H9 (cell line): ENCODE data around the gene PPM1H. TPM values are rescaled to one million over a fixed set of nuclear protein-coding genes. Genes with fewer than 3 reads are reported as not detected.

Experiments
- DNase-seq: peaks from one replicate; pipeline ENCODE4 v3.0.0-alpha.2; 2017
- H2AFZ ChIP-seq: one replicate; pipeline ENCODE4 v1.6.1; 2013; ENCODE audit warnings: mild to moderate bottlenecking, low read length, control low read depth, moderate library complexity
- H2AK5ac ChIP-seq: 2 replicates; pipeline ENCODE4 v1.6.1; 2013; ENCODE audit warnings: low read length, control low read depth, mixed read lengths; ENCODE audit not compliant: insufficient read length
- H2BK120ac ChIP-seq: one replicate; pipeline ENCODE4 v1.6.1; 2013; ENCODE audit warnings: low read depth, mild to moderate bottlenecking, low read length, control low read depth, inconsistent platforms; ENCODE audit not compliant: poor library complexity, severe bottlenecking
- H2BK12ac ChIP-seq: 2 replicates; pipeline ENCODE4 v1.6.1; 2013; ENCODE audit warnings: low read length, control low read depth, mixed read lengths, low read depth; ENCODE audit not compliant: insufficient read length
- H2BK15ac ChIP-seq: 2 replicates; pipeline ENCODE4 v1.6.1; 2013; ENCODE audit warnings: low read depth, low read length, control low read depth
- H2BK20ac ChIP-seq: one replicate; pipeline ENCODE4 v1.6.1; 2013; ENCODE audit warnings: low read depth, mild to moderate bottlenecking, low read length, control low read depth, inconsistent platforms; ENCODE audit not compliant: poor library complexity, severe bottlenecking
- H2BK5ac ChIP-seq: 2 replicates; pipeline ENCODE4 v1.6.1; 2013; ENCODE audit warnings: low read length, control low read depth, mixed read lengths; ENCODE audit not compliant: insufficient read length
- H3K14ac ChIP-seq: 2 replicates; pipeline ENCODE4 v1.6.1; 2013; ENCODE audit warnings: low read length, control low read depth; ENCODE audit not compliant: insufficient read depth
- H3K18ac ChIP-seq: 2 replicates; pipeline ENCODE4 v1.6.1; 2013; ENCODE audit warnings: low read depth, mild to moderate bottlenecking, mixed read lengths, low read length, control low read depth; ENCODE audit not compliant: insufficient read length
- H3K23ac ChIP-seq: 2 replicates; pipeline ENCODE4 v1.6.1; 2013; ENCODE audit warnings: low read length, control low read depth, mixed read lengths, low read depth; ENCODE audit not compliant: insufficient read length
- H3K23me2 ChIP-seq: 2 replicates; pipeline ENCODE4 v1.6.1; 2013; ENCODE audit warnings: low read depth, mild to moderate bottlenecking, mixed read lengths, low read length, control low read depth; ENCODE audit not compliant: insufficient read length, poor library complexity, severe bottlenecking
- H3K27ac ChIP-seq: 2 replicates; pipeline ENCODE4 v1.5.1; 2013; ENCODE audit warnings: low read length, control low read depth, mixed read lengths, low read depth; ENCODE audit not compliant: insufficient read length
- H3K27me3 ChIP-seq: 2 replicates; pipeline ENCODE4 v1.6.1; 2013; ENCODE audit warnings: low read length, control low read depth, inconsistent platforms; ENCODE audit not compliant: insufficient read depth
- H3K4ac ChIP-seq: 2 replicates; pipeline ENCODE4 v1.6.1; 2013; ENCODE audit warnings: low read depth, mild to moderate bottlenecking, control low read depth, inconsistent platforms, low read length, moderate library complexity
- H3K4me1 ChIP-seq: 2 replicates; pipeline ENCODE4 v1.6.1; 2013; ENCODE audit warnings: low read length, control low read depth, inconsistent platforms; ENCODE audit not compliant: insufficient read depth
- H3K4me2 ChIP-seq: 2 replicates; pipeline ENCODE4 v1.6.1; 2013; ENCODE audit warnings: low read length, control low read depth, mixed read lengths; ENCODE audit not compliant: insufficient read length, insufficient read depth
- H3K56ac ChIP-seq: 2 replicates; pipeline ENCODE4 v1.6.1; 2013; ENCODE audit warnings: low read depth, mild to moderate bottlenecking, mixed read lengths, low read length, control low read depth; ENCODE audit not compliant: insufficient read length
- H3K79me1 ChIP-seq: 2 replicates; pipeline ENCODE4 v1.6.1; 2013; ENCODE audit warnings: low read depth, mild to moderate bottlenecking, moderate library complexity, low read length, control low read depth, inconsistent platforms; ENCODE audit not compliant: insufficient read depth, poor library complexity, severe bottlenecking
- H3K79me2 ChIP-seq: 2 replicates; pipeline ENCODE4 v1.6.1; 2013; ENCODE audit warnings: low read length, control low read depth, inconsistent platforms; ENCODE audit not compliant: insufficient read depth
- H3K9ac ChIP-seq: 2 replicates; pipeline ENCODE4 v1.6.1; 2013; ENCODE audit warnings: low read length, control low read depth, mixed read lengths; ENCODE audit not compliant: insufficient read length; ENCODE audit errors: extremely low read depth
- H3K9me3 ChIP-seq: one replicate; pipeline ENCODE4 v1.6.1; 2013; ENCODE audit warnings: low read depth, low read length, inconsistent platforms; ENCODE audit not compliant: control insufficient read depth
- H3T11ph ChIP-seq: one replicate; pipeline ENCODE4 v1.6.1; 2013; ENCODE audit warnings: mild to moderate bottlenecking, low read length, control low read depth, inconsistent platforms
- H4K20me1 ChIP-seq: one replicate; pipeline ENCODE4 v1.6.1; 2013; ENCODE audit not compliant: control insufficient read depth, insufficient read length, insufficient read depth
- H4K5ac ChIP-seq: 2 replicates; pipeline ENCODE4 v1.6.1; 2013; ENCODE audit warnings: low read depth, mild to moderate bottlenecking, mixed read lengths, low read length, control low read depth; ENCODE audit not compliant: insufficient read length
- H4K8ac ChIP-seq: replicated peaks from 2 replicates; pipeline ENCODE4 v1.6.1; 2013; ENCODE audit warnings: low read length, control low read depth, mixed read lengths, low read depth; ENCODE audit not compliant: insufficient read length
- H4K91ac ChIP-seq: 2 replicates; pipeline ENCODE4 v1.6.1; 2013; ENCODE audit warnings: low read depth, mild to moderate bottlenecking, moderate library complexity, mixed read lengths, low read length, control low read depth; ENCODE audit not compliant: insufficient read length
- H3K27ac Mint-ChIP-seq, 3 experiments: 2 replicates in 2 of 3; 3 replicates in 1 of 3; pipeline ENCODE4 v1.8.0; 2020 to 2021; ENCODE audit warnings: mixed read lengths in 3 of 3, mild to moderate bottlenecking in 1 of 3, moderate library complexity in 1 of 3
- H3K27me3 Mint-ChIP-seq: 2 replicates; pipeline ENCODE4 v1.8.0; 2021; ENCODE audit warnings: low read depth, mild to moderate bottlenecking, moderate library complexity, mixed read lengths
- H3K36me3 Mint-ChIP-seq, 3 experiments: 2 replicates in 2 of 3; 3 replicates in 1 of 3; pipeline ENCODE4 v1.8.0; 2020 to 2021; ENCODE audit warnings: low read depth in 3 of 3, mixed read lengths in 3 of 3; ENCODE audit not compliant: insufficient read depth in 1 of 3
- H3K4me1 Mint-ChIP-seq, 2 experiments: 2 replicates each; pipeline ENCODE4 v1.8.0; 2020; ENCODE audit warnings: mixed read lengths in 2 of 2
- H3K4me3 Mint-ChIP-seq, 2 experiments: 2 replicates in 1 of 2; 3 replicates in 1 of 2; pipeline ENCODE4 v1.8.0; 2020 to 2021; ENCODE audit warnings: mild to moderate bottlenecking in 2 of 2, mixed read lengths in 2 of 2, moderate library complexity in 1 of 2
- H3K9me3 Mint-ChIP-seq, 2 experiments: 2 replicates in 1 of 2; 3 replicates in 1 of 2; pipeline ENCODE4 v1.8.0; 2020; ENCODE audit warnings: mild to moderate bottlenecking in 2 of 2, mixed read lengths in 2 of 2, moderate library complexity in 1 of 2
- WGBS: extraction: QIAGEN DNeasy Blood & Tissue Kit; methylation state at CpG from one replicate; pipeline ENCODE4 v1.1.7; 2013; ENCODE audit warnings: missing lambda C conversion rate, low lambda C conversion rate, mixed read lengths; ENCODE audit not compliant: insufficient read length; ENCODE audit errors: extremely low coverage; 5-methylcytosine and 5-hydroxymethylcytosine counted together
- total RNA-seq: library from RNA; stranded (reverse); gene quantifications from 2 replicates; pipeline ENCODE4 v1.2.1, GENCODE V29; 2021
- TF ChIP-seq, protein P1 (sequence below): fragments of 200-600 bp; sonication (generic); conservative IDR thresholded peaks from 3 replicates; pipeline ENCODE4 v1.8.0; 2021; ENCODE audit warnings: antibody characterized with exemption, mild to moderate bottlenecking

PPM1H gene
- total RNA-seq, 1 experiment from 2014 or later: 22.1 TPM

DNA sequence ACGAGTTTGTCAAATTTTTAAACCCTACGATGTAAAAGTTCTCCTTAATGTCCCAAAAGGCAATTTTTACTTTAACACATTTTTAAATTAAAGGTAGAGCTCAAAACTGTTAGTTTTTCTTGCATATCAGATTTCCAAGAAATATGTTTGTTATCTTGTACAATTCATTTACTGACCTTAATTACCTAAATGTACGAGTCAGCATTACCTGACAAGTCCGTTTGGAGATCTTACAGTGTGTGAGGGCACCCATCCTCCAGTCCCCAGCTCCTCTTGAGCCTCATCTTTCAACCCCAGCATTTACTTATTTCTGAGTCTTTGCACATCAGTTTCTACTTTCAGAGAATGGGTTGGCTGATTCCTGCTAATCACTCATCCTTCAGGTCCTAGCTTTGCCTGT is 23.7 kb downstream of the PPM1H start:
- H4K5ac ChIP-seq: no peak overlapping the region
- no peaks in the 10 kb centered on the region for H3K23me2 ChIP-seq
- H2AK5ac ChIP-seq: no peak overlapping the region
- Mint-ChIP-seq H3K36me3 (peaks cover 0 to 7% (median 0%) of the 10 kb centered on the region in 3 experiments; a peak in 3 of 7 replicates), H3K27me3 (no peaks in the 10 kb centered on the region), H3K4me1 (peaks cover 46% of the 10 kb centered on the region in 2 experiments), H3K4me3 (no peak overlapping the region), H3K27ac (peak overlapping the region in 2 of 3 experiments; percentile 14 to 20; a peak in 2 of 7 replicates), H3K9me3 (no peaks in the 10 kb centered on the region)
- H3K27ac ChIP-seq: no peak overlapping the region
- no peak overlapping the region for H2AFZ ChIP-seq
- no peak overlapping the region for H4K8ac ChIP-seq
- H3K14ac ChIP-seq: no peak overlapping the region
- H3K4me1 ChIP-seq: peaks cover 25% of the 10 kb centered on the region; the same call in 1 of the 2 replicates
- H2BK12ac ChIP-seq: no peak overlapping the region
- no CpG with 5 or more reads among the region's 4 CpGs for WGBS
- H2BK5ac ChIP-seq: no peak overlapping the region
- H3K23ac ChIP-seq: no peak overlapping the region
- TF ChIP-seq, protein P1, sequence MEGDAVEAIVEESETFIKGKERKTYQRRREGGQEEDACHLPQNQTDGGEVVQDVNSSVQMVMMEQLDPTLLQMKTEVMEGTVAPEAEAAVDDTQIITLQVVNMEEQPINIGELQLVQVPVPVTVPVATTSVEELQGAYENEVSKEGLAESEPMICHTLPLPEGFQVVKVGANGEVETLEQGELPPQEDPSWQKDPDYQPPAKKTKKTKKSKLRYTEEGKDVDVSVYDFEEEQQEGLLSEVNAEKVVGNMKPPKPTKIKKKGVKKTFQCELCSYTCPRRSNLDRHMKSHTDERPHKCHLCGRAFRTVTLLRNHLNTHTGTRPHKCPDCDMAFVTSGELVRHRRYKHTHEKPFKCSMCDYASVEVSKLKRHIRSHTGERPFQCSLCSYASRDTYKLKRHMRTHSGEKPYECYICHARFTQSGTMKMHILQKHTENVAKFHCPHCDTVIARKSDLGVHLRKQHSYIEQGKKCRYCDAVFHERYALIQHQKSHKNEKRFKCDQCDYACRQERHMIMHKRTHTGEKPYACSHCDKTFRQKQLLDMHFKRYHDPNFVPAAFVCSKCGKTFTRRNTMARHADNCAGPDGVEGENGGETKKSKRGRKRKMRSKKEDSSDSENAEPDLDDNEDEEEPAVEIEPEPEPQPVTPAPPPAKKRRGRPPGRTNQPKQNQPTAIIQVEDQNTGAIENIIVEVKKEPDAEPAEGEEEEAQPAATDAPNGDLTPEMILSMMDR: no peak
- H3K9ac ChIP-seq: no peak overlapping the region
- H3T11ph ChIP-seq: no peak overlapping the region
- no peak overlapping the region for H3K4ac ChIP-seq
- no peak overlapping the region for H2BK120ac ChIP-seq
- H2BK20ac ChIP-seq: no peak overlapping the region
- no peak for DNase-seq
- no peak overlapping the region for H3K18ac ChIP-seq
- H3K4me2 ChIP-seq: no peak overlapping the region
- H3K9me3 ChIP-seq: no peaks in the 10 kb centered on the region
- no peaks in the 10 kb centered on the region for H4K20me1 ChIP-seq
- H3K79me1 ChIP-seq: peaks cover 2% of the 10 kb centered on the region
- no peaks in the 10 kb centered on the region for H3K27me3 ChIP-seq
- H3K79me2 ChIP-seq: peaks cover 2% of the 10 kb centered on the region; the same call in 1 of the 2 replicates
- no peak overlapping the region for H4K91ac ChIP-seq
- no peak overlapping the region for H3K56ac ChIP-seq
- no peak overlapping the region for H2BK15ac ChIP-seq
